ENCODE measurements around the gene L3MBTL4. TPM values are rescaled to one million over a fixed set of nuclear protein-coding genes. Genes with fewer than 3 reads are reported as not detected.

L3MBTL4 gene
- total and polyA plus RNA-seq, 2 donors, result 3.4 to 4.3 TPM

- DNase-seq (ENCODE audit: low read depth in 6 of 9, low spot score in 9 of 9), result no peak
- Histone ChIP-seq H3K4me1 (ENCODE audit: control insufficient read depth in 2 of 2, insufficient read depth in 2 of 2, low read length in 2 of 2) (no peaks in the 10 kb centered on the region), H3K36me3 (ENCODE audit: control insufficient read depth in 2 of 2, insufficient read depth in 2 of 2, low read length in 1 of 2) (no peaks in the 10 kb centered on the region), H3K4me3 (ENCODE audit: low read length in 2 of 2) (no peak overlapping the region), H3K9me3 (ENCODE audit: control insufficient read depth in 2 of 2, insufficient read depth in 1 of 2, low read length in 1 of 2) (peaks cover 0 to 3% of the 10 kb centered on the region in 2 donors), H3K27ac (ENCODE audit: low read depth in 1 of 2, low read length in 1 of 2) (no peak overlapping the region), H3K27me3 (ENCODE audit: control insufficient read depth in 2 of 2, insufficient read depth in 1 of 2, low read length in 1 of 2) (no peaks in the 10 kb centered on the region)
- 87% methylated on average over 7 of the region's 7 CpGs for WGBS
Observed at GRCh38 chr18:5998166-5998881, 416.4 kb downstream of the L3MBTL4 start.

- Histone ChIP-seq H3K4me1 (ENCODE audit: control insufficient read depth in 2 of 2, insufficient read depth in 2 of 2, low read length in 2 of 2) (no peaks in the 10 kb centered on the region), H3K36me3 (ENCODE audit: control insufficient read depth in 2 of 2, insufficient read depth in 2 of 2, low read length in 1 of 2) (no peaks in the 10 kb centered on the region), H3K9me3 (ENCODE audit: control insufficient read depth in 2 of 2, insufficient read depth in 1 of 2, low read length in 1 of 2) (peaks cover 0 to 3% of the 10 kb centered on the region in 2 donors), H3K27me3 (ENCODE audit: control insufficient read depth in 2 of 2, insufficient read depth in 1 of 2, low read length in 1 of 2) (no peaks in the 10 kb centered on the region), H3K27ac (ENCODE audit: low read depth in 1 of 2, low read length in 1 of 2) (no peak overlapping the region), H3K4me3 (ENCODE audit: low read length in 2 of 2) (no peak overlapping the region)
- DNase-seq (ENCODE audit: low read depth in 6 of 9, low spot score in 9 of 9), result no peak
- WGBS, result 87% methylated on average over 1 of the region's 1 CpG
Observed at GRCh38 chr18:5997361-5997760, 417.4 kb downstream of the L3MBTL4 start.

- DNase-seq (ENCODE audit: low read depth in 6 of 9, low spot score in 9 of 9), result no peak
- Histone ChIP-seq H3K9me3 (ENCODE audit: control insufficient read depth in 2 of 2, insufficient read depth in 1 of 2, low read length in 1 of 2) (peaks cover 0 to 3% of the 10 kb centered on the region in 2 donors), H3K4me3 (ENCODE audit: low read length in 2 of 2) (no peak overlapping the region), H3K36me3 (ENCODE audit: control insufficient read depth in 2 of 2, insufficient read depth in 2 of 2, low read length in 1 of 2) (no peaks in the 10 kb centered on the region), H3K27me3 (ENCODE audit: control insufficient read depth in 2 of 2, insufficient read depth in 1 of 2, low read length in 1 of 2) (no peaks in the 10 kb centered on the region), H3K4me1 (ENCODE audit: control insufficient read depth in 2 of 2, insufficient read depth in 2 of 2, low read length in 2 of 2) (no peaks in the 10 kb centered on the region), H3K27ac (ENCODE audit: low read depth in 1 of 2, low read length in 1 of 2) (no peak overlapping the region)
- 92% methylated on average over 4 of the region's 4 CpGs for WGBS
Observed at GRCh38 chr18:5995626-5996025, 419.1 kb downstream of the L3MBTL4 start.

GRCh38 chr18:5993938-5994337 lies 420.8 kb downstream of the L3MBTL4 start:
- DNase-seq (ENCODE audit: low read depth in 6 of 9, low spot score in 9 of 9), result no peak
- H3K9me3 ChIP-seq (ENCODE audit: control insufficient read depth in 2 of 2, insufficient read depth in 1 of 2, low read length in 1 of 2), result peaks cover 0 to 3% of the 10 kb centered on the region in 2 donors
- no peak overlapping the region for H3K4me3 ChIP-seq (ENCODE audit: low read length in 2 of 2)
- H3K36me3 ChIP-seq (ENCODE audit: control insufficient read depth in 2 of 2, insufficient read depth in 2 of 2, low read length in 1 of 2), result no peaks in the 10 kb centered on the region
- WGBS, result 95% methylated on average over 9 of the region's 9 CpGs
- no peaks in the 10 kb centered on the region for H3K4me1 ChIP-seq (ENCODE audit: control insufficient read depth in 2 of 2, insufficient read depth in 2 of 2, low read length in 2 of 2)
- H3K27ac ChIP-seq (ENCODE audit: low read depth in 1 of 2, low read length in 1 of 2), result no peak overlapping the region
- H3K27me3 ChIP-seq (ENCODE audit: control insufficient read depth in 2 of 2, insufficient read depth in 1 of 2, low read length in 1 of 2), result no peaks in the 10 kb centered on the region

- H3K27ac ChIP-seq (ENCODE audit: low read depth in 1 of 2, low read length in 1 of 2), result no peak overlapping the region
- WGBS, result 97% methylated on average over 7 of the region's 7 CpGs
- no peak overlapping the region for H3K4me3 ChIP-seq (ENCODE audit: low read length in 2 of 2)
- peaks cover 0 to 1% of the 10 kb centered on the region in 2 donors for H3K9me3 ChIP-seq (ENCODE audit: control insufficient read depth in 2 of 2, insufficient read depth in 1 of 2, low read length in 1 of 2)
- no peaks in the 10 kb centered on the region for H3K27me3 ChIP-seq (ENCODE audit: control insufficient read depth in 2 of 2, insufficient read depth in 1 of 2, low read length in 1 of 2)
- no peak for DNase-seq (ENCODE audit: low read depth in 6 of 9, low spot score in 9 of 9)
- H3K36me3 ChIP-seq (ENCODE audit: control insufficient read depth in 2 of 2, insufficient read depth in 2 of 2, low read length in 1 of 2), result no peaks in the 10 kb centered on the region
- no peaks in the 10 kb centered on the region for H3K4me1 ChIP-seq (ENCODE audit: control insufficient read depth in 2 of 2, insufficient read depth in 2 of 2, low read length in 2 of 2)
Observed at GRCh38 chr18:5992381-5992780, 422.3 kb downstream of the L3MBTL4 start.

- no peaks in the 10 kb centered on the region for H3K36me3 ChIP-seq (ENCODE audit: control insufficient read depth in 2 of 2, insufficient read depth in 2 of 2, low read length in 1 of 2)
- H3K27ac ChIP-seq (ENCODE audit: low read depth in 1 of 2, low read length in 1 of 2), result no peak overlapping the region
- 83% methylated on average over 5 of the region's 5 CpGs for WGBS
- no peaks in the 10 kb centered on the region for H3K4me1 ChIP-seq (ENCODE audit: control insufficient read depth in 2 of 2, insufficient read depth in 2 of 2, low read length in 2 of 2)
- H3K27me3 ChIP-seq (ENCODE audit: control insufficient read depth in 2 of 2, insufficient read depth in 1 of 2, low read length in 1 of 2), result no peaks in the 10 kb centered on the region
- peaks cover 0 to 1% of the 10 kb centered on the region in 2 donors for H3K9me3 ChIP-seq (ENCODE audit: control insufficient read depth in 2 of 2, insufficient read depth in 1 of 2, low read length in 1 of 2)
- H3K4me3 ChIP-seq (ENCODE audit: low read length in 2 of 2), result no peak overlapping the region
- DNase-seq (ENCODE audit: low read depth in 6 of 9, low spot score in 9 of 9), result no peak
Observed at GRCh38 chr18:5987249-5987648, 427.5 kb downstream of the L3MBTL4 start.

GRCh38 chr18:5986257-5986931 lies 428.3 kb downstream of the L3MBTL4 start:
- 95% methylated on average over 5 of the region's 5 CpGs for WGBS

GRCh38 chr18:5984245-5984644 lies 430.5 kb downstream of the L3MBTL4 start:
- 67% methylated on average over 1 of the region's 1 CpG for WGBS
- H3K27me3 ChIP-seq (ENCODE audit: control insufficient read depth in 2 of 2, insufficient read depth in 1 of 2, low read length in 1 of 2), result no peaks in the 10 kb centered on the region
- H3K4me3 ChIP-seq (ENCODE audit: low read length in 2 of 2), result no peak overlapping the region
- DNase-seq (ENCODE audit: low read depth in 6 of 9, low spot score in 9 of 9), result no peak
- H3K27ac ChIP-seq (ENCODE audit: low read depth in 1 of 2, low read length in 1 of 2), result no peak overlapping the region
- peaks cover 0 to 1% of the 10 kb centered on the region in 2 donors for H3K9me3 ChIP-seq (ENCODE audit: control insufficient read depth in 2 of 2, insufficient read depth in 1 of 2, low read length in 1 of 2)
- H3K36me3 ChIP-seq (ENCODE audit: control insufficient read depth in 2 of 2, insufficient read depth in 2 of 2, low read length in 1 of 2), result no peaks in the 10 kb centered on the region
- H3K4me1 ChIP-seq (ENCODE audit: control insufficient read depth in 2 of 2, insufficient read depth in 2 of 2, low read length in 2 of 2), result no peaks in the 10 kb centered on the region

More at GRCh38 chr18:5986257-5986931, 428.3 kb downstream of the L3MBTL4 start:
- Histone ChIP-seq H3K4me1 (ENCODE audit: control insufficient read depth in 2 of 2, insufficient read depth in 2 of 2, low read length in 2 of 2) (no peaks in the 10 kb centered on the region), H3K9me3 (ENCODE audit: control insufficient read depth in 2 of 2, insufficient read depth in 1 of 2, low read length in 1 of 2) (peaks cover 0 to 1% of the 10 kb centered on the region in 2 donors), H3K27ac (ENCODE audit: low read depth in 1 of 2, low read length in 1 of 2) (no peak overlapping the region), H3K27me3 (ENCODE audit: control insufficient read depth in 2 of 2, insufficient read depth in 1 of 2, low read length in 1 of 2) (no peaks in the 10 kb centered on the region), H3K36me3 (ENCODE audit: control insufficient read depth in 2 of 2, insufficient read depth in 2 of 2, low read length in 1 of 2) (no peaks in the 10 kb centered on the region), H3K4me3 (ENCODE audit: low read length in 2 of 2) (no peak overlapping the region)
- DNase-seq (ENCODE audit: low read depth in 6 of 9, low spot score in 9 of 9), result no peak

- Histone ChIP-seq H3K4me1 (ENCODE audit: control insufficient read depth in 2 of 2, insufficient read depth in 2 of 2, low read length in 2 of 2) (no peaks in the 10 kb centered on the region), H3K27me3 (ENCODE audit: control insufficient read depth in 2 of 2, insufficient read depth in 1 of 2, low read length in 1 of 2) (no peaks in the 10 kb centered on the region), H3K27ac (ENCODE audit: low read depth in 1 of 2, low read length in 1 of 2) (no peak overlapping the region), H3K36me3 (ENCODE audit: control insufficient read depth in 2 of 2, insufficient read depth in 2 of 2, low read length in 1 of 2) (no peaks in the 10 kb centered on the region), H3K4me3 (ENCODE audit: low read length in 2 of 2) (no peak overlapping the region), H3K9me3 (ENCODE audit: control insufficient read depth in 2 of 2, insufficient read depth in 1 of 2, low read length in 1 of 2) (no peaks in the 10 kb centered on the region)
- no peak for DNase-seq (ENCODE audit: low read depth in 6 of 9, low spot score in 9 of 9)
- 64% methylated on average over 4 of the region's 4 CpGs for WGBS
Observed at GRCh38 chr18:5983488-5983887, 431.2 kb downstream of the L3MBTL4 start.
